ENCODE results near the gene CACNA2D2. TPM values are rescaled to one million over a fixed set of nuclear protein-coding genes. Genes with fewer than 3 reads are reported as not detected.

Gene CACNA2D2
- total and polyA plus RNA-seq, 2 of the 13 experiments (the other 11 are each of a cell fraction or from before 2014, with no cell fraction given) = not detected

DNA sequence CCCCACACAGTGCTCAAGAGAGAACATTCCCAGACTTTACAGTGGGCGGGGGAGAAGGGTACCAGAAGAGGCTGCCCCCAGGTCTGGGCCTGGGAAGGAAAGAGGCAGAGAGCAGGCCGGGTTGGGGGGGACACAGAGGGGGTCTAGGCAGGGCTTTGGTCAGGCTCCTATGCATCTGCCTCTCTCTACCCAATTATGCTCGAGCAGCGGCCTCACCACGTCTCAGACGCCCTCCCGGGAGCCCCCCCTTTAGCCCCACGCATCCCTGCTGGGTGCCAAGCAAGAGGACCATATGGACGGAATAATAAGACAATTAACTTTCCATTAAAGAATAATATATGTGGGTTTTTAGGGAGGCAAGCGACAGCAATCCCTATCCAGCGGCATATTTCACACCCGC lies 32.8 kb downstream of the CACNA2D2 start:
- Histone ChIP-seq H3K4me3 (replicated peaks in 1 of 3; ENCODE audit: insufficient read depth in 1 of 3, low read depth in 2 of 3, low read length in 3 of 3) (no peak overlapping the region), H3K4me2 (ENCODE audit: low read depth, low read length) (no peak overlapping the region), H3K27ac (ENCODE audit: extremely low read length, insufficient read depth, low read length) (no peak overlapping the region), H3K9ac (ENCODE audit: insufficient read depth, low read depth, low read length) (no peak overlapping the region), H4K20me1 (ENCODE audit: insufficient read depth, low read length) (no peaks in the 10 kb centered on the region; the same call in 1 of the 2 replicates), H3K4me1 (ENCODE audit: insufficient read depth, low read length) (no peaks in the 10 kb centered on the region), H3K79me2 (ENCODE audit: insufficient read depth, low read length) (no peaks in the 10 kb centered on the region), H3K36me3 (replicated peaks in 1 of 2; ENCODE audit: control insufficient read depth in 1 of 2, insufficient read depth in 2 of 2, low read length in 2 of 2) (no peaks in the 10 kb centered on the region), H2AFZ (ENCODE audit: low read length) (no peak overlapping the region), H3K27me3 (ENCODE audit: control insufficient read depth in 1 of 2, insufficient read depth in 2 of 2, low read length in 2 of 2) (peaks cover 17 to 52% of the 10 kb centered on the region in 2 experiments; a peak in 4 of 5 replicates), H3K9me3 (ENCODE audit: low read length) (no peaks in the 10 kb centered on the region)
- no peak for DNase-seq (ENCODE audit: low spot score)
- no peak for ATAC-seq
- no peak for FAIRE-seq
- intact Hi-C loops (cut with micrococcal nuclease; ENCODE audit: unreplicated experiment) (no loop called here), in situ Hi-C loops (cut with HindIII; ENCODE audit: extremely low pct_ligation_motif_present, low pct_unique_long_range_greater_than_20kb) (no loop called here)
- POLR2A ChIA-PET = no interaction called here
- BruUV-seq (replicated peaks) = no TSS peak
- CTCF ChIA-PET (ENCODE audit: low intra/inter-chr PET ratio, low total read pairs) = no interaction called here
- no peak for TF ChIP-seq MED13 (CRISPR knock-in tag; IDR thresholded peaks at IDR 0.05)
- TF ChIP-seq XBP1 (CRISPR knock-in tag; IDR thresholded peaks at IDR 0.05) = no peak
- no peak for TF ChIP-seq ZFP36L1 (CRISPR knock-in tag; IDR thresholded peaks at IDR 0.05)
- TF ChIP-seq CENPX (CRISPR knock-in tag; IDR thresholded peaks at IDR 0.05) = no peak
- no peak for TF ChIP-seq FOXM1 (CRISPR knock-in tag; IDR thresholded peaks at IDR 0.05)
- no peak for TF ChIP-seq MAFK (conservative IDR thresholded peaks at IDR 0.05 in 1 of 2, IDR thresholded peaks at IDR 0.05 in 1 of 2; ENCODE audit: low read length in 2 of 2)
- no peak for TF ChIP-seq PLRG1 (conservative IDR thresholded peaks at IDR 0.05)
- no peak for TF ChIP-seq TBP (CRISPR knock-in tag; IDR thresholded peaks at IDR 0.05)
- TF ChIP-seq, protein P1, sequence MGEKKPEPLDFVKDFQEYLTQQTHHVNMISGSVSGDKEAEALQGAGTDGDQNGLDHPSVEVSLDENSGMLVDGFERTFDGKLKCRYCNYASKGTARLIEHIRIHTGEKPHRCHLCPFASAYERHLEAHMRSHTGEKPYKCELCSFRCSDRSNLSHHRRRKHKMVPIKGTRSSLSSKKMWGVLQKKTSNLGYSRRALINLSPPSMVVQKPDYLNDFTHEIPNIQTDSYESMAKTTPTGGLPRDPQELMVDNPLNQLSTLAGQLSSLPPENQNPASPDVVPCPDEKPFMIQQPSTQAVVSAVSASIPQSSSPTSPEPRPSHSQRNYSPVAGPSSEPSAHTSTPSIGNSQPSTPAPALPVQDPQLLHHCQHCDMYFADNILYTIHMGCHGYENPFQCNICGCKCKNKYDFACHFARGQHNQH (CRISPR knock-in tag; IDR thresholded peaks at IDR 0.05) = no peak
- no peak for TF ChIP-seq BHLHE40 (IDR thresholded peaks at IDR 0.05; ENCODE audit: low read length)
- no peak for TF ChIP-seq KLF15 (CRISPR knock-in tag; IDR thresholded peaks at IDR 0.05; ENCODE audit: borderline replicate concordance)
- TF ChIP-seq ZNF652 (CRISPR knock-in tag; IDR thresholded peaks at IDR 0.05; ENCODE audit: borderline replicate concordance, low read depth) = no peak
- no peak for TF ChIP-seq WIZ (CRISPR knock-in tag; IDR thresholded peaks at IDR 0.05)
- TF ChIP-seq, protein P2, sequence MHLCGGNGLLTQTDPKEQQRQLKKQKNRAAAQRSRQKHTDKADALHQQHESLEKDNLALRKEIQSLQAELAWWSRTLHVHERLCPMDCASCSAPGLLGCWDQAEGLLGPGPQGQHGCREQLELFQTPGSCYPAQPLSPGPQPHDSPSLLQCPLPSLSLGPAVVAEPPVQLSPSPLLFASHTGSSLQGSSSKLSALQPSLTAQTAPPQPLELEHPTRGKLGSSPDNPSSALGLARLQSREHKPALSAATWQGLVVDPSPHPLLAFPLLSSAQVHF (CRISPR knock-in tag; IDR thresholded peaks at IDR 0.05) = no peak
- TF ChIP-seq SRY (CRISPR knock-in tag; IDR thresholded peaks at IDR 0.05) = no peak
- TF ChIP-seq STAG1 (CRISPR knock-in tag; IDR thresholded peaks at IDR 0.05) = no peak
- TF ChIP-seq ZNF235 (CRISPR knock-in tag; IDR thresholded peaks at IDR 0.05; ENCODE audit: borderline replicate concordance) = no peak
- TF ChIP-seq ZBTB8A (CRISPR knock-in tag; IDR thresholded peaks at IDR 0.05; ENCODE audit: borderline replicate concordance, low read depth) = no peak
- no peak for TF ChIP-seq NCOA2 (CRISPR knock-in tag; IDR thresholded peaks at IDR 0.05)
- no peak for TF ChIP-seq ZMYM2 (CRISPR knock-in tag; IDR thresholded peaks at IDR 0.05)
- WGBS (ENCODE audit: low lambda C conversion rate) = 16% methylated on average over 8 of the region's 12 CpGs

Data from HepG2 (cell line).